Panc1 (cell line): ENCODE results near the gene TMEM120B.

Experiments
- CTCF ChIP-seq: fragments of 450-650 bp; IDR thresholded peaks from 2 replicates; pipeline ENCODE4 v1.5.1; 2017; ENCODE audit warnings: mild to moderate bottlenecking
- POLR2AphosphoS5 ChIP-seq: IDR thresholded peaks from 2 replicates; pipeline ENCODE4 v1.6.1; 2012; ENCODE audit warnings: mild to moderate bottlenecking, low read depth, low read length, moderate library complexity

- TF ChIP-seq POLR2AphosphoS5 (no peak), CTCF (no peak)
These were observed 92.0 kb downstream of the TMEM120B start for GRCh38 chr12:121804417-121805111.
